Stimulated activated CD4-positive, alpha-beta T cell treated with anti-CD3 and anti-CD28 coated beads, TNF-alpha, amount 100 ng/mL, for 48 hours (primary cell): ENCODE data around the gene ALDOC.

Experiments
- DNase-seq, 3 donors: peaks; one replicate each; pipeline ENCODE4 v3.0.0-alpha.2; 2020; ENCODE audit warnings: low read depth in 3 of 3

ALDOC gene

DNA sequence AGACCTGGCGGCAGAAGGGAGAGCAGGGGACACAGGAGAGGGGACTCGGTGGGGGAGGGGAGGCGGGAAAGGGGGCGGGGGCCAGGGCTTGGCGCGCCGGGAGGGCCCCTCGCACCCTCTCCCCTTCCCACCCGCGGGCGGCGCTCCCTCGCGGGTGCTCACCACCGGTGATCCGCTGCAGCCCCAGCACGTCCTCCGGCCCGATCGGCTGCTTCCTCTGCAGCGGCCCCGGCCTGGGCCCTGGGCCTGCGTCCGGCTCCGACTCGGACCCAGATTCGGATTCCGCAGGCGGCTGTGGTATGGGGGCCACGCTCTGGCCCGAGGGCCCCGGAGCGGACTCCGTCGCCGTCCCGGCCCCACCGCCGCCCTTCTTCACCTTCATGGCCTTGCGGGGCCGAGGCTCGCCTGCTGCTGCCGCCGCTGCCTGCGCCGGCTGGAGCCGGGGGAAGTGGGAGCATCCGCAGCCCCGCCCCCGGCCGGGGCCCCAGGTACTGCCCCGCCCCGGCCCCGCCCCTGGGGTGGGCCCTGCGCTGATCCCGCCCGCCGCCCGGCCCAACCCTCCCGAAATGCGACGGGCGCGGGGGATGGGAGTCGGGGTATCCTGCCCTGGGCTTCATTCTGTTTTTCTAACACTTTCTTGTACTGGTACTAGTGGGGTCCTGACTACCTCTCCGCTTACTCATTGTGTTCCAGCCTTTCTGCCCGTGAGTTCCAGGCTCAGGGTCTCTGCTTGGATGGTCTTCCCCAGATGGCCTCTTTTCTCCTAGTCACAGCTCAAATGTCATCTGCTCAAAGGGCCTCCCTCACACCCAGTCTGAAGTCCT lies 24.3 kb downstream of the ALDOC start, which contains the start of gene UNC119:
Gene UNC119 (minus strand): TSS at position 449 of the 824 bp plus-strand sequence. CDS start 67 bp downstream, at position 382.
- peak; percentile 52 to 75 (median 59) for DNase-seq

GRCh38 chr17:28551421-28552175 lies 25.1 kb downstream of the ALDOC start:
- DNase-seq = no peak

- DNase-seq = no peak
These were observed 25.8 kb downstream of the ALDOC start for GRCh38 chr17:28550858-28551257.

GRCh38 chr17:28549236-28550132 lies 27.2 kb downstream of the ALDOC start:
- DNase-seq = peak in 2 of 3 donors; percentile 26 to 46

- DNase-seq = no peak
These were observed 28.1 kb downstream of the ALDOC start for GRCh38 chr17:28548417-28549130.

DNA sequence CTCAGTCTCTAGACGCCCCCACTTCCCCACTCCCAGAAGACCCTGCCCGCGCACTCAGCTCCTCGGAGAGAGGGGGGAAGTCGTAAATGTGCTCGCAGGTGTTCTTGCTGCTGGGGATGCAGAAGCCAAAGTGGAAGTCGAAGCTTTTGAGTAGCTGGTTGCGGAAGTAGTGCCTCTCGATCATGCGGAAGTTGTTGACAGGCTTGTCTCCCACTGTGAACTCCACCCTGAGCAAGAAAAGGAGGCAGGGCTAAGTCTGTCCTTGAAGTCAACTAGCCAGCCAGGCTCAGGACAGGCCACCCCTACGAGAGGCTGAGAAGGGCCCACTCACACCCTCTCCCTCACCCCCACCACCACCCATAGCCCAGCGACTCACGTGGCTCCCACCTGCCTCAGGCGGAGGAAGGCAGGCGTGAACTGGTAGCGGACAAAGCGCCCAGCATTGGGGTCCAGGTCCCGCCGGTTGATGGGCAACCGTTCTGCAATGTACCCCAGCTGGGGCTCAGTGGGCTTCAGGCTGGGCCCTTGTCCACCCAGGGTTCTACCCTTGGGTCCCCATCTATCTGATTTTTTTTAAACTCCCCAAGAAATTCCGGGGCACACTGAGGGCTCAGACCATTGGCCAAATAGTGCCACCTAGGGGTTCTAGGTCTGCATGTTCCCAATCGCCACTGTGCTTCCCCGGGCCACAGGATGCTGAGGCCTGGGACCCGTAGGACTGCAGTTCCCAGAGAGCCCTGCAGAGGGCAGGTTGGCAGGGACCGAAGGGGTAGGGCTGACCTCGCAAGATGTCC lies 28.9 kb downstream of the ALDOC start:
- DNase-seq = peak; percentile 65 to 67 (median 65)

DNA sequence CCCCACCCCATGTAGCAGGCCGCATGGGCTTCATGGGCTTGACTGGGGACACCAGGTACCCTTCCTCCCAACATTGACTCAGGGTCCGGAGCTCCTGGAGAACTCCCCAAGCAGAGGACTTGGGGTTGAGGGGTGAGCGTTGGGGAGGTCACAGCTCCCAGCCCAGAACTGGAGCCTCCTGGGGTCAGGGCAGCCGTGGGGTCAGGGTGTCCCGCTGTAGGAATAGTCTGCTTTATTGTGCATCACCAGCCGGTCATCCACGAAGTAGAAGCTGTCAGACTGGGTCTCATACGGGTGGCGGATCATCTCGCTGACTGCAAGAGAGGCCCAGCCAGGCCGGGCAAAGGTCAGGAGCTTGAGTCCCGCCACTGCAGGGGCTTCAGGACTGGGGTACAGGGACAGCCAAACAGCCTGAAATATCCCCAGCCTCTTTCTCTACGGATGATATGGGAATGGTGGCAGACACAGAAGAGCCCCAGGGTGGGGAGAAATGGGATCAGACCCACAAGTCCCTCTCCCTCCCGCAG lies 29.5 kb downstream of the ALDOC start:
- DNase-seq = no peak

DNA sequence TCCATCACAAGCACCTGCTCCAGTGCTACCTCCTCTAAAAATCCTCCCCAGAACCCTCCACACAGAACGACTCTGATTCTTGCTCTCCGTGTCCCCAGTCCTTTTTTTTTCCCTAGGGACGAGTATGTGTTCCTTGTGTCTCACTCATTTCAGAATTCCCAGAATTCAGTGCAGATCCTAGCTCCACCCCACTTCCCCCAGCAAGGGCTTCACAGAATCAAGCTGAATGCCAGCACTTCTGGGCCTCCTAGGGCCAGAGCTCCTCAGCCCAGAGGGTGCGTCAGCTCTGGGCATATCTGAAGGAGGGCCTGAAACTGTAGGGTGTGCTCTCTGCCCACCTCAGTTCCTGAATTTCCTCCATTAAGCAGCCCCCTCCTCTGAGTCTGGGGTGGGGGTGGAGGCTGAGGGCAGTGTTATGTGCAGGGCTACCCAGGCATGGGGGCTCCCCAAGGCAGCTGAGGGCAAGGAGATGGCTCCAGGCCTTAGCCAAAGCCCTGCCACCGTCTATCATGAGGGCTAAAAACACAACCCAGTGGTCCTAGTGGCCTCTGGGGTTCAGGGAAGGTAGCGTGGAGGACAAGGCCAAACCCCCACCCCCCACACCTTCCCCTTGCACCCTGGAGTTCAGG lies 30.8 kb downstream of the ALDOC start:
- DNase-seq = no peak

DNA sequence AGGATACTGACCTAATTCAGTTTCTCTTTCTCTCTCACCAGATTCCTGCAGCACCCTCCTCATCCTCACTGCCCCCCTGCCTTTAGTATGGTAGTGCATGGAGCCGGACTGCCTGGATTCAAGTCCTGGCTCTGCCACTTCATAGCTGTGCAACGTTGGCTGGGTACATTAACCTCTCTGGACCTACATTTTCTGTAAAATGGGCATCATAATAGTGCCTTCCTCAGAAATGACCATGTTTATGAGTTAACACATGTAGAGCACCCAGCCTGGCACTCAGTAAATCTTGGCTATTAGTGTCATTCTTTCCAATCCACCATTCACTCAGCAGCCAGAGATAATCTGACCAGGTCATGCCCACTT lies 31.6 kb downstream of the ALDOC start:
- DNase-seq = no peak

DNA sequence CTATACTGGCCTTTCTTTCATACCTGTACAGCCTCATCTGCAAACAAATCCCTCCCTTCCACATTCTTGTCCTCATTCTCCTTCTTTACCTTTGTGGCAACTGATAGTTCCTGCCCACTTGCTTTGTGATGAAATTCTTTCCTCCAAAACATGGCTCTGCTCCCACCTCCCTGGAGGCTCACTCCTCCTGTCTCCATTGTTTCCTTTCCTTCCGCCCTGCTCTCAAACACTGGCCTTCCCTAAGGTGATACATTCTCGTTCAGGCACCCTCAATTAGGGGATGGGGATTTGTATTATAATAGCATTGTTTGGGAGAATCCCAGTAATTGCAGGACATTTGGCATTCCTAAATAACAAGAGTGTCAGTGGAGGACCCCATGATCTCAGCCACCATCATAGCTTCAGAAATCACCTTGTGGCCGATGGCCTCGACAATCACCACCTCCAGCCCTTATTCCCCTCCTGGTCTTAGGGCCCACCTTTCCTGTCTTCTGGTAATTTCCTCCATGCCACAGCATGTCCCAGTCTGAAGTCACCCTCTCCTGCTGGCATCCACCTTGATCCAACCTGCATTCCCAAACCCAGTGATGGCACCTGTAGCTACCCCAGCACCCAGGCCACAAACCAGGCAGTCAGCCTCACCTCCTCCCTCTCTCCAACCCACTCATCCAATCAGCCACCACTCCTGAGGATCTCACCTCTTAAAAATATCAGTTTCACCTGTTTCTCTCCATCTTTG lies 32.1 kb downstream of the ALDOC start:
- no peak for DNase-seq

GRCh38 chr17:28541439-28541838 lies 35.3 kb downstream of the ALDOC start:
- no peak for DNase-seq

DNA sequence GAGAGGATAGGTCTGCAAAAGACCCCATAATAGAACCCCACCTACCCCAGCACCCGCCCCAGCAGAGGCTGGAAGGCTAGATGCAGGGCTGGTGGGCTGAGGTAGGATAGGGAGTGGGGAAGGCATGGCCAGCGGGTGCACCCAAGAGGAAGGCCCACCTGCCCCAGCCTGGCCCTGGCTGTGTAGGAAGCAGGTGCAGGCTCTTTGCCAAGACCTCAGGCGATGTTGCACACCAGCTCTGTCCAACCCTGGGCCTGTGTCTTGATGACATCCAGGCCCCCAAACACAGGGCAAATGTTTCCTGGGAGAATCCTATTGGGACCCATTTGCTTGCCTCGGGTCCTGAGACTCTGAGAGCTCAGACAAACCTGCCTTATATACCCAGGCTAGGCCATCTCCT lies 36.5 kb downstream of the ALDOC start:
- DNase-seq = no peak

GRCh38 chr17:28538296-28538895 lies 38.3 kb downstream of the ALDOC start:
- DNase-seq = no peak

DNA sequence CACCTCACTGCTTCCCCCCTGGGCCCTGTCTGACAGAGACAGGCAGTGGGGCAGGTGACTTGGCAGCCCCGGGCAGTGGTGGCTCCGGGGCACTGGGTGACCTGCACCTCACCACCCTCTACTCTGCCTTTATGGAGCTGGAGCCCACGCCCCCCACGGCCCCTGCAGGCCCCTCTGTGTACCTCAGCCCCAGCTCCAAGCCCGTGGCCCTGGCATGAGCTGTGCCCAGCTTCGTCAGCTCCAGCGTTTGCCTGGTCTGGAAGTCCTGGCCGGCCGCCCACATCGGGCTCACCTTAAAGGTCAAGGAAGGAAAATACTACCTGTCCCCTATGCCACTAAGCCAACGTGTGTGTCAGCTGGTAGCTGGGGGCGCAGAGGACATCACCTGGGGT lies 39.5 kb downstream of the ALDOC start:
- DNase-seq = no peak

GRCh38 chr17:28536532-28537218 lies 40.0 kb downstream of the ALDOC start:
- no peak for DNase-seq

DNA sequence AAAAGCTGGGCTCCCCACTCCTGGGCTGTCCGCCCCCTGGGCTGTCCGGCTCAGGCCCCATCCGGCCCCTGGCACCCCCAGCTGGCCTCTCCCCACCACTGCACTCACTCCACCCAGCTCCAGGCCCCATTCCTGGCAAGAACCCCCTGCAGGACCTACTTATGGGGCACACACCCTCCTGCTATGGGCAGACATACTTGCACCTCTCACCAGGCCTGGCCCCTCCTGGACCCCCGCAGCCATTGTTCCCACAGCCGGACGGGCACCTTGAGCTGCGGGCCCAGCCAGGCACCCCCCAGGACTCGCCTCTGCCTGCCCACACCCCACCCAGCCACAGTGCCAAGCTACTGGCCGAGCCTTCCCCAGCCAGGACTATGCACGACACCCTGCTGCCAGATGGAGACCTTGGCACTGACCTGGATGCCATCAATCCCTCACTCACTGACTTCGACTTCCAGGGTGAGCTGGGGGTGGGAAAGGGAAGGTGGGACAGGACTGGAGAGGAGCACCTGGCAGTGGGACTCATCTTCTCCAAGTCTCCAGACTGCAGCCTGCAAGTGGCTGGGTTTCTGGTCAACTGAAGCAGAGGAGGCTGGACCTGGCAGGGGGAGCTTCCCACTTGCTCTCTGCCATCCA lies 41.8 kb downstream of the ALDOC start:
- DNase-seq = no peak

- no peak for DNase-seq
These were observed 43.4 kb downstream of the ALDOC start for GRCh38 chr17:28533091-28533807.
